ENCODE measurements around the gene GIMAP6.

GRCh38 chr7:150586068-150586784 is 46.0 kb downstream of the GIMAP6 start:
- TF ChIP-seq, protein P1, sequence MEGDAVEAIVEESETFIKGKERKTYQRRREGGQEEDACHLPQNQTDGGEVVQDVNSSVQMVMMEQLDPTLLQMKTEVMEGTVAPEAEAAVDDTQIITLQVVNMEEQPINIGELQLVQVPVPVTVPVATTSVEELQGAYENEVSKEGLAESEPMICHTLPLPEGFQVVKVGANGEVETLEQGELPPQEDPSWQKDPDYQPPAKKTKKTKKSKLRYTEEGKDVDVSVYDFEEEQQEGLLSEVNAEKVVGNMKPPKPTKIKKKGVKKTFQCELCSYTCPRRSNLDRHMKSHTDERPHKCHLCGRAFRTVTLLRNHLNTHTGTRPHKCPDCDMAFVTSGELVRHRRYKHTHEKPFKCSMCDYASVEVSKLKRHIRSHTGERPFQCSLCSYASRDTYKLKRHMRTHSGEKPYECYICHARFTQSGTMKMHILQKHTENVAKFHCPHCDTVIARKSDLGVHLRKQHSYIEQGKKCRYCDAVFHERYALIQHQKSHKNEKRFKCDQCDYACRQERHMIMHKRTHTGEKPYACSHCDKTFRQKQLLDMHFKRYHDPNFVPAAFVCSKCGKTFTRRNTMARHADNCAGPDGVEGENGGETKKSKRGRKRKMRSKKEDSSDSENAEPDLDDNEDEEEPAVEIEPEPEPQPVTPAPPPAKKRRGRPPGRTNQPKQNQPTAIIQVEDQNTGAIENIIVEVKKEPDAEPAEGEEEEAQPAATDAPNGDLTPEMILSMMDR (IDR thresholded peaks at IDR 0.05), result no peak
- no peak for TF ChIP-seq POLR2A (IDR thresholded peaks at IDR 0.05)
